ENCODE measurements around the gene TPMT.
"Not testable (repeated sequence)": the region's sequence is repeated elsewhere in the genome, so short reads cannot be mapped to it uniquely, and the experiment has no call there.

TPMT gene

DNA sequence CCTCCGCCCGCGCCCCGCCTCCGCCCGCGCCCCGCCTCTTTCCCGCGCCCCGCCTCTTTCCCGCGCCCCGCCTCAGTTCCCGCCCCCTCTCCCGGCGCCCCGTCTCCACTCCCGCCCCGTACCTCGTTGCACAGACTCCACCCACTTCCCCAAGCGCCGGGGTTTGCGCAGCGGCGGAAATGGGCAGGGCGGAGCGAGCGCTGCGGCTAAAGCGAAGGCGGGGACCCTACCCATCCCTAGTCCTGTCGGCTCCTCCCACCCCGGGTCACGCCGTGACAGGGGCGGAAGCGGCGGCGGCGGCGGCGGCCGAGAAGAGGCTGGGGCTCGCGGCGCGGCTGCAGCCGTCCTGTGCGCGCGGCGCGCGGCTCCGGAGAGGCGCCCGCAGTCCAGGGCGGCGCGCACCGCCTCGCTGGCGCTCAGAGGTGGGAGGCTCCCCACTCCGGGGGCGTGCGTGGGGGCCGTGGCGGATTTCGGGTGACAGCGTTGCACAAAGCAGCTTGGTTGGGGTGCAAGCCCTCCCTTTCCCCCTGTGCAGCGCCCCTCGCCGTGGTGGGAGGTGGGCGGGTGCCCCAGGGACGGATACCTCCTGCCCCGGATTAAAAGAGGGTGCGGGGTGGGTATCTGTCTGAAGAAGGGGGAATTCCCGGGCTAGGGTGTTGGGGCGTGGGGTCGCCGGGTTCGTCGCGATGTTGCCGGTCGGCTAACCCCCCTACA is 430 bp upstream of the TPMT start, which contains the start of gene KDM1B:
TSS of gene KDM1B (plus strand) at position 273 of the 714 bp plus-strand sequence. CDS start 4,474 bp downstream, outside the sequence.
- peak; percentile 97 for DNase-seq

DNA sequence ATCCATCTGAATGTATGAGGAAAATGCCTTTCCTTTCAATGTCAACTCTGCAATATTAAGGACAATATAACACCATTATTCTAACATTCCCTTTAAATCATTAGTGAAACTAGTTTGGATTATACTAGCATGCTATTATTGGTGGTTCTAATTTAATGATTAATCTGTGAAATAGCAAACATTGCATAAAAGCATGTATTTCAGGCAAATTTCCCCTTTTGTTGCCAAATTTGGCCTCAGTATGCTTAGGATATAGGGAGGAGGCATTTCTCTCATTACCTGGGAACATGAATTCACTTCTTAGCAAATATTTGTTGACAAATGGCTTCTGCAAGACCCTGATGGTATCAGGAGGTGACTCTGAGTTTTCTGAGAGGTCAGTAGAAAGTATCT is 1.6 kb downstream of the TPMT start:
- DNase-seq, result no peak

DNA sequence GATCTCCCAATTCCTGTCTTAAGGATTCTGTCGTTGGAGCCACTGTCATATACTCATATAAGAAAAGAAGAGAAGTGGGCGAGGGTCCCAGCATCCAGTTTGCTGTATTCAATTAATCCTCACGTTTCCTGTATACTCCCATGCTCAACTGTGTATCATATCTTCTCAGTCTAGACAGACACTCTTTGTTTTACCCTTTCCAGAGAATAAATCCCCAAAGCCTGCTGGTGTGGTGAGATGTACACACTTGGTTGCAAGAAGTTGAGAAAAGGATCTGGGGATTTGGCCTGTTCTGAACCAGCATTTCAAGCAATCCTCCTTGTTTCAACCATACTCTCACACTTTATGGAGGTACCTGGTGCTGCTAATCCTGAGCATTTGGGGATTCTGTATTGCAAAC is 3.1 kb downstream of the TPMT start:
- no peak for DNase-seq

DNA sequence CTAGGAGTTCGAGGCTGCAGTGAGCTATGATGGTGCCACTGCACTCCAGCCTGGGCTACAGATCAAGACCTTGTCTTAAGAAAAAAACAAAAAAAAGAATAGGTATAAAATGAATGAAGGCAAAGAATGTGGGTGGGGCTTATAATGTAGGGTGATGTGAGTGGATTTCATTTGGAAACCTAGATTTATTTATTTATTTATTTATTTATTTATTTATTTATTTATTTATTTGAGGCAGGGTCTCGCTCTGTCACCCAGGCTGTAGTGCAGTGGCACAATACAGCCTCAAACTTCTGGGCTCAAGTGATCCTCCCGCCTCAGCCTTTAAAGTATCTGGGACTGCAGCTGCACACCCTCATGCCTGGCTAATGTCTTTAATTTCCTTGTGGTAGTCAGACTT is 3.5 kb downstream of the TPMT start:
- not testable (repeated sequence) for DNase-seq

DNA sequence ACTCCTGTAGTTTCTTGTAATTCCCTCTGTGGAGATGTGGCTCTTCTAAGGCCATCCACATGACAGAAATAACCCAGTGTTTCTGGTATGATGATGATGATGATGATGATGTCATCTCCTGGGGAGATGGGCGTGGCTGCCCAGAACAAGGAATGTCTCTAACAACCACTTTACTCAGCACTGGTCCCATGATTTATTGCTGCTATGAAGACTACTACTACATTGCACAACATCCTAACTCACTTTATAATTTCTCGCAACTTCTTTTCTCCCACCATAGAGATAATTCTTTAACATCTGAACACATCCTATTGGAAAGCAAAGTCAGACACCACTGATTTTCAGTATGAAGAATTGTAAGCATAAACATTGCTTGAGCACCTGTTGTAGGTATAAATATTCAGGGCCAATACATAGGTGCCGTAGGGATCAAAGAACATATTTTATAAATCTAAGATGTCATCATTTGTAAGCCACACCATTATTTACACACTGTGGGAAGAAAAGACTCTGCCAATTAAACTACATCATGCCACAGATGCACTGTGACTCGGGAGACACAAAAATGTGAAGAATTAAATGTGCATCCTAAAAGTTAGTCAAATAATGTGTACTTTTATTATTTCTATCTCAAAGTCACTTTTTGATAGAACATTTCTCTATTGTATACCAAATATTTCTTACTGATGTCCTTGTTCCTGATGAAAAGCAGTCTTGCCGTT is 6.4 kb downstream of the TPMT start:
- no peak for DNase-seq

DNA sequence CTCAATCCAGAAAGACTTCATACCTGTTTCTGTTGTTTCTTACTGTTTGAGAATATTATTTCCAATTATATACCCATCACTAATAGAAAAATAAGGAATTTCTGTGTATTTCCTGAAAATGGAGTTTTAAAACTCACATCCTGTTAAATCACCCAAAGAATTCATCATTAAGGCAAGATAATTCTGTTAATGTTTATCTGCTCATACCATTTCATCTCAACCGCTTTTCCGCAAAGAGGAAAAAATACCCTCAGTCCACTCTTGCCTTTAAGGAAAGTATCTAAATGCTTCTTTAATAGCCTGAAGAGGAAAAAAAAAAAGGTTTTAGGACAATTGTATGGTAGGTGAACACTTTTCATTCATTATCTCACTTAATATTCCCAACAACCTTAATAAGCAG is 7.3 kb downstream of the TPMT start:
- no peak for DNase-seq

DNA sequence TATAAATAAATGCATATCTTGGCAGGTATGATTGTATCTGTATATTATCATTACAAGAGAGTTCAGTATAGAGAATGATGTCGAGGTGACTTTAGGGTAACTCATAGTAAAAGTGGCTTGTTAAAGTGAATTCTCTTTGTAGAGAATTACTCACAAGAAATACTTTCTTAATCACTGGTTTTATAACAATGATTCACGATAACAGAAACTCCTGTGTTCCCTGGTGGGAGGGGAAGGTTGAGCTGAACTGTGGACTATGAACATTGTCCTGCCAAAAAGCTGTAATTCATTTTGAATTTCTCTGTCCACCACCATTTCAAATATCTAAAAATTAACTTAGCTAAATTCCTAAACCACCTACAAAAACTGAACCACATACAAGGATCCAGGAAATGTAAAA is 7.7 kb downstream of the TPMT start:
- no peak for DNase-seq

DNA sequence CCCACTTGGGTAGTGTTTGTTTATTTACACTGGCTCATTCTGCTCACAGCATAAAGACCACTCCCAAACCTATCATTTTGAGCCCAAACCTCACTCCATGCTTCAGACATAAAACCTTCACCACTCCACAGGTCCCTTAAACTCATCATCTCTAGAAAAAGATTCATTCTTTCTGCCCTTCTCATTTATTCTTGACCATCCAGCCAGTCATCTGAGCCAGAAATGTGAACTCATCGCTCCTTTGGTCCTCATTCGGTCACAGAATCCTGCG is 12.4 kb downstream of the TPMT start:
- DNase-seq, result no peak

DNA sequence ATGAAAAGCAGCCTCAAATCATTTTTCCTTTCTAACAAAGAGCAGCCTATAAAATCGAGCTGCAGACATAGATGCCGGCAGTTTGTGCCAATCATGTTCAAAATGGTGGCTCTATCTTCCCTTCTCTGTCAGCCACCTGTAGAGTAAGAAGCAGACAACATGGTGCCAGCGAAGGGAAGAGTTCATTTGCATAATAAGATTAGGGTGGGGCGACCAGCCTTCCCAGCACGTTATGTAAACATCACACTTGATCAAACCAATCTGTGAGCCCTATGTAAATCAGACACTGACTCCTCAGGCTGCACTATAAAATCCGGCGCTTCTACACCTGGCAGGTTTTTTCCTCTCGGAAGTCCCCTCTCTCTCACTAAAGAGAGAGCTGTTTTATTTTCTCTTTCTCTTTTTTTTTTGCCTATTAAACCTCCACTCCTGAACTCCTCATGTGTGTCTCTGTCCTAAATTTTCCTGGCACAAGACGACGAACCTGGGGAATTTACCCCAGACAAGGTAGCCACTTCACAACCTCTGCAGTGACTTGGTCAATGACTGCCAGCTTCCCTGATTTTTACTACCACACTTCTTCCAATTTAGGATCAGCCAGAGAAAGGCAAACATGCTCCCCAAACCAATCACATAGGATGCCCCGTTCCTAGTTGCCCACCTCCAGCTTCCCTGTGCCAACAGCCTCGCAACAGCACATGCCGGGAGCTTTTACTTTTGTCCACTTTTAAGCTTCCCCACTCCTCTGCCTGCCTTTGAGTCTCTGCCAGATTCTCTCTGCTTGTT is 12.9 kb downstream of the TPMT start:
- DNase-seq, result no peak

DNA sequence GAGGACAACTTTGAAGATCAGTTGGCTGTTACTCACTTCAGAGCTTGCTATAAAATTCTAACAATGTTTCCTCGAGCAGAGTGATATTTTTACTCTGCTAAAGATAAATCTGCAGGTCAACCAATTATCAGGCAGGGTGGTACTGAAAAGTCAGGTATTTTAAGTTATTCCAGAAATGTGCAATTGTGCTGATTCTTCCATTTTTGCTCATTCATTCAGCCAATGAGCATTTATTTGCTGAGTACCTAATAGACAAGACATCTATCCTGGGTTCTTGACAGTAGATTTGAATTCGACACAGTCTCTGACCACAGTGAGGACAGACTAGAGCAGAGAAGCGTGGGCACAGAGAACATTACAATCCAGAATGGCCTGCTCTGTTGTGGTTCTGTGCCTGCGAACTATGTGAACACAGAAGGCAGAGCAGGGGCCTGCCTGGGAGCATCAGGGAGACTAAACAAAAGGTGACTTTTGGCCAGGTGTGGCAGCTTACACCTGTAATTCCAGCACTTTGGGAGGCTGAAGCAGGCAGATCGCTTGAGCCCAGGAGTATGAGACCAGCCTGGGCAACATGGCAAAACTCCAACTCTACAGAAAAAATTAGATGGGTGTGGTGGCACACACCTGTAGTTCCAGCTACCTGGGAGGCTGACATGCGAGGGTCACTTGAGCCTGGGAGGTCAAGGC is 14.8 kb downstream of the TPMT start:
- no peak for DNase-seq

DNA sequence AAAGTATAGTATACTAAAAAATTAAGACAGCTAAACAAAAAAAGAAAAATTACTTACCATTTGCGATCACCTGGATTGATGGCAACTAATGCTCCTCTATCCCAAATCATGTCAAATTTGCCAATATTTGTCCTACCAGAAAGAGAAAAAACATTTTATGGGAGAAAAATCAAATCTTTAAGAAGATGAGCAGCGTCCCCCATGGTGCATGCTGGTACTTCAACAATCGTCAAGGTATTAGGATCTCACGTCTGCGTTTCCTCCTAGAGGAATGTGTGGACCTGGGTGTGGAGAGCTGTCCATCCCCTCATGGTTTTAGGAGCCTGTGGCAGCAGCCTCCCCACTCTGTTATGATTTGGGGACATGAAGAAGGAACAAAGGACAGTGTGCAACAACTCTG is 16.0 kb downstream of the TPMT start:
- no peak for DNase-seq

DNA sequence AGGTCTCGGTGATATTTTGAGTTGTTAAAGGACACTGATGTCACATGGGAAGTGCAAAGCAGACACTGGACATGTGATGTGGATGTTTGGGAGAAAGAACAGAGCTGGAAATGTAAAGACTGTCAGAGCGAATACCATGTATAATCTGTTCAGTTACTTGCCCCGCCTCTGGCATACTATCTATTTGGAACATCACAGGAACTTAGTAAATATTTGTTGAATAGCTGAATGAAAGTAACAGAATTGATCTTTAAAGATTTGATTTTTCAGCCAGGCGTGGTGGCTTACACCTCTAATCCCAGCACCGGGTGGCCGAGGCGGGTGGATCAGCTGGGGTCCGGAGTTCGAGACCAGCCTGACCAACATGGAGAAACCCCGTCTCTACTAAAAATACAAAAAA is 18.6 kb downstream of the TPMT start:
- no peak for DNase-seq

DNA sequence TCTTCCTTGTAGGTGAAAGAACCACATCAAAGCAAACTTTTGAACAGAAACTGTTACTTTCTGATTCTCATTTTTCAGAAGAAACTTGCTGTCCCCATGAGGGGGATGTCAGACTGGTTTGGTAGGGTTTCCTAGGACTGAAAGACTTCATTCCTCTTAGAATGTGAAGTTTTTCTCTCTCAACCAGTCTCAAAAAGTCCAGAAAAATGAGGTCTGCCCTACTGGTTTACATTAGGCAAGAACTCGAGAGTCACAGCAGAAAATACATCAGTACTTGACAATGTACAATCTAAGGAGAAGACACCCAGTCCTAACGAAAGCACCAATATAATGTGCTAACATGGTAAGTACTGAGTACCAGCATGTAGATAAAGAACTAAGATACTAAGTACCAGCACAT is 19.7 kb downstream of the TPMT start:
- no peak for DNase-seq

DNA sequence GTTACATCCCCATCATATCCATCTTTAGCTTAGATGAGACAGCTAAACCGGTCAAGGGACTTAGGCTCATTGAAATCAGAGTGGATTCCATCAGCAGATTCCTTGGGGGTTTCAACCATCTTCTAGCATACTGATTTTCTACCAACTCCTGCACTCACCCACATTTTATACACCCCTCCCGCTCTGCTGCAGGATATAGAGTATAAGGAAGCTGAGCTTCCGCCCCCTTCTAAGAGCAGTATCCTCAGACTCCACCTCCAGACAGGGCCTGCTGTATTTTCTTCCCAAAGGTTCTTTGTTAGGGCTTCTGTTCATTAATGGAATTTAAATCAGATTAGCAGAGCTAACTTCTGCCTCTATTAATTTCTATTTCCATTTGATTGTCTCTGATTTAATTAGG is 22.5 kb downstream of the TPMT start:
- no peak for DNase-seq

DNA sequence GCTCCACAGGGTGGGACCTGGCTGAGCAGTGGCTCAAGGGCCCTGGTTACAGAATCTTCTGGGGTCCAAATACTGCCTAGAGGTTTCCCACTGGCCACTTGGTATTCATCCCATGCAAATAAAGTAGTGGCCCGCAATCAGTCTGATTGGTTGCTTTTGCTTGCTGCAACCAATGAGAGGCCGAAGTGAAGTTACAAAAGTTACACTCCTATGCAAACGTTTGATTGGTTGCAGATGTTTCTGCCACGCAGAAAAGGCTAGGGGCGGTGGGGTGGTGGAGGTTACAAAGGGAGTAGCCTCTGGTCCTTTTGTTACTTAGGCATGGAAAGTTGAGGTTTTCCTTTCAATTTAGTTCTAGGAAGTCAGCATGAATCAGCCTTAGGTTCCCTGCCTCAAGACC is 28.8 kb downstream of the TPMT start:
- DNase-seq, result no peak

DNA sequence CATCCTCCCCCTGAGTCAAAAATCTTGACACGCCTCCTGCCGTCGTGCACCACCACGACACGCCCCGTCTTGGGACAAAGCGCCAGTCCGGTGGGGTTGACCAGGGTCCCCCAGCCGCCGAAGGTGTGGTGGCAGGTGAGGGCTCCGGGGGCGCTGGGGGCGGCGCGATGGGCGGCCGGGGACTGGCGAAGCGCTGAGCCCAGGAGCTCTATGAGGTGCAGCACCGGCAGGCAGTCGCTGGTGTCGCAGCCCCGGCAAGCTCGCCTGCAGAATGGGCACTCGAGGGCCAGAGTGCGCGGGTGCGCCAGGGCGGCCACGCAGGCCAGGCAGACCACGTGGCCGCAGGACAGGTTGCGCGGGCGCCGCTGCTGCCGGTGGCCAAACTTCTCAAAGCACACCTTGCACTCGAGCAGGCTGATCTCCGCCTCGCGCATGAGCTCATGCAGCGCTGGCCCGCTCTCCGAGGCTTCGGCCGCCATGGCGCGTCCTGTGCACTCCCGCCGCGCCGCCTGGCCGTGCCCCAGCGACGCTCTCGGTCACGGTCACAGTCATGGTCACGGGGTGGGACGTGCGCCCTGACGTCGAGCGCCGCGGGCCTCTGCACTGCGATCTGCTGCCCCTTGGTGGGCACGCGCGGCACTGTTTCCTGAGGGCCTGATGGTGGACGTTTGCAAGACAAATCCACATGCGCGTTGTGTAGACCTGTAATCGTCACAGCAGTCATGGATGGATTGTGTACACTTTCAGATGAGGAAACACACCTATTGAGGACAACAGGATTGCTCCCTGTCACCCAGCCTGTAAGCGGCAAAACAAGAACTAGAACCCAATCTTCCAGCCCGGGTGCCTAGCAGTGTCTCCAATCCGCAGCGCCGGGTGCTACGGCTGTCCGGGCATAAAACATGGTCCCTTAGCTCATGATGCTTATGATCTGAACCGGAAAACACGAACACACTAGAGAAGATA is 32.5 kb downstream of the TPMT start, which contains the start of gene NHLRC1:
TSS of gene NHLRC1 (minus strand) at position 550 of the 966 bp plus-strand sequence. CDS start at position 479, 71 bp downstream.
- DNase-seq, result peak; percentile 92

DNA sequence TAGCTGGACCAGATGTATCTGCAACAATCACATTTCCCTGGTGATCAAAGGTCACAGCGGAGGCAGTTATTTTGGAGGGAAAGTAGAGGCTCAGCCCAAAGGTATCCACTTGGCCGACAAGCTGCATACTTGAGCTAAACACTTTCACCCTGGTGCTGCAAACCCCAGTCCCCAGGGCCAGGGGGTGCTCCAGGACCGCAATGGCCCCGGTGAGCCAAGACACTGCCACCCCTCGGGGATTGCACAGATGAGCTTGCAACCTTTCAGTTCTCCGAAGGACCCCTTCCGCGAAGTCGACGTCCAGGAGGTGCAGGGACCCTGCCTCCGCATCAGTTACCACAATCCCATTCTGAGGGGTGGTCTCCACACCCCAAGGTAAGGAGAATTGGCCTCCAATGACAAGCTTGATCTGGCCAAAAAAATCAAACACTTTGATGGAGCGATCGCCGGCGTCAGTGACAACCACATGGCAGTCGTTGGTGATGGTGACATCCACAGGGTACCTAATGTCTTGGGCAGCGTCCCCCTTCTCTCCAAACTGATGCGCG is 33.2 kb downstream of the TPMT start:
- DNase-seq, result no peak

DNA sequence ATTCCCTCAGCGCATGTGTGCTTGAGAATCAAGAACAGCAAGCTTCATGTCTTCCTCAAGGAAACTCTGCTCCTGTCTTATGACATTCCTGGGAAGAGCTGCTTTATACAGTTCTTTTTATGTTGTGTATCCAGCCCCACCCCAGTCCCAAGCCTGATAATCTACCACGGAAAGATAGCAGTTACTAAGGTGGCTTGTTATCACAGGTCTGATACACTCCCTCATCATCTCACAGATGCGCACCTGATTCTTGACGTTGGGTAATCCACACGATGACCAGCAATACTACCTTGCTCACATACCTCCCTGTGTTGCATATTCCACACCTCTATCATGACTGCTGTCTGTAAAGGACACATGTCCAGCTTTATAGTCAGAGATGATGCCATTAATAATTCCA is 35.6 kb downstream of the TPMT start:
- DNase-seq, result no peak

DNA sequence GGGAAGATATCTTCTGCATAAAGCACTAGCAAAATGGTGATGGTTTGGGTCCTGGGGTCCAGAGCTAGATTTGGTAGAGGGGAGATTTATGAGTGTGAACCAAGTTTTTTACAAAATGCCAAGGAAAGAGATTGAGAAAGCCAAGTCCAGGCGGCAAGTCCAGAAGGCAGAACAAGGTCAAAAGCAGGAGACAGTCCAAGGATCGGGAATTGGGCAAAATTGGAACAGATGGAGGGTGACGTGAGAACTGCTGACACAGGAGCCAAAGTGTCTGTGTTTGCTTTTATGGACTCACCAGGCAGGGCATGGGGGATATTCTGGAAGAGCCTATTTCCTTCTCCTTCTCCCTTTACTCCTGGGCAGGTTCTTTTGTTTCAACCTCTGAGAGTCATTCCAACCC is 36.5 kb downstream of the TPMT start:
- no peak for DNase-seq

DNA sequence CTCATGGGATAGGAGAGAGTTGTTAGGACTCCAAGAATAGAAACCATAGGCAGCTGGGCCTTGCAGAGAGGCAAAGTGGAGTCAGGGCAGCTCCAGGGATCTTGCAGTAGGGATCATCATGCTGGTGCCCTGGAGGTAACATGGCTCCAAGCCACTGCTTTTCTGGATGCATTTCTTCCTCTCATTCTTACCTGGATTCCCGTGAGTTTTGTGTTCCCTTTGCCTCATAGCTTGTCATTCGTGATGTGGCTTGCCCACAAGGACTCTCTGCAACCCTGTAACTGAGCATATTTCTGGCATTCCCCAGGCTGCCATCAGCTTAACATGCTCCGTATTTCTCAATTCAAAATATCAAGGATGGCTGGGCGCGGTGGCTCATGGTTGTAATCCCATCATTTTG is 37.7 kb downstream of the TPMT start:
- no peak for DNase-seq

DNA sequence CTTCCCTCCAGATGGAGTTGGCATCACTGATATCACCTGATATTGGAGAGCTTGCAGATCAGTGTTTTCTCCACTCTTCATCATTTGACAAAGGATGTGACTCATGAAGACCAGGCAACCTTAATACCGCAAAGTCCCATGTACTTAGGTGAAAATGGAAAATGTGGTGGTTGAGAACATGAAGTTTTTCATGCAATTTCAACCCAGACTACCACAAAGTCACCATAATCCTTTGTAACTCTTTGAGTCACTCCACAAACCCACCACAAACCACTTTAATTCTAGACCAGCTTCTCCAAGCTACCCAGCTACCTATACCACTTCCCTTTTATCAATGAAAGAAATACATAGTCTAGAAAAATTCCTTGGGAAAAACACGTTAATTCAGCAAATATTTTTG is 39.5 kb downstream of the TPMT start:
- no peak for DNase-seq

DNA sequence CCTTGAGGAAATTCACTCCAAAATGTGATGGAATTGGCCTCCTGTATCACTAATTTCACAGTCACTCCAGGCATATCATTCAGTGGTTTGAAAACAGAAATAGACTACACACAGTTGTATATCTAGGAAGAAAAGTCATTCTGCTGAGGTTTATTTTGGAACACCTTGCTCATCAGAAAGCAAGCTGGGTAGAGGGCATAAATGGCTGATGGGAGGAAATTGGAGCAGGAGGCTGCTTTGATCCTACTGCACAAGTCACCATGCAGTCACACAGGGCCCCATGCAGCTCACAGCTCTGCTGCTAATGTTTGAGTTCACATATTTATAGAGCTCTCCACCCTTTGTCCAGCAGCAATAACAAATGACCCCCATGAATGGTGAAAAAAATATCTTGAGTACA is 44.7 kb downstream of the TPMT start:
- no peak for DNase-seq
